ENCODE measurements around the gene C10orf105. TPM values are rescaled to one million over a fixed set of nuclear protein-coding genes. Genes with fewer than 3 reads are reported as not detected.

The C10orf105 gene
- total and polyA plus RNA-seq, 2 donors from 2014 or later: 0.35 TPM; not detected in 1

DNA sequence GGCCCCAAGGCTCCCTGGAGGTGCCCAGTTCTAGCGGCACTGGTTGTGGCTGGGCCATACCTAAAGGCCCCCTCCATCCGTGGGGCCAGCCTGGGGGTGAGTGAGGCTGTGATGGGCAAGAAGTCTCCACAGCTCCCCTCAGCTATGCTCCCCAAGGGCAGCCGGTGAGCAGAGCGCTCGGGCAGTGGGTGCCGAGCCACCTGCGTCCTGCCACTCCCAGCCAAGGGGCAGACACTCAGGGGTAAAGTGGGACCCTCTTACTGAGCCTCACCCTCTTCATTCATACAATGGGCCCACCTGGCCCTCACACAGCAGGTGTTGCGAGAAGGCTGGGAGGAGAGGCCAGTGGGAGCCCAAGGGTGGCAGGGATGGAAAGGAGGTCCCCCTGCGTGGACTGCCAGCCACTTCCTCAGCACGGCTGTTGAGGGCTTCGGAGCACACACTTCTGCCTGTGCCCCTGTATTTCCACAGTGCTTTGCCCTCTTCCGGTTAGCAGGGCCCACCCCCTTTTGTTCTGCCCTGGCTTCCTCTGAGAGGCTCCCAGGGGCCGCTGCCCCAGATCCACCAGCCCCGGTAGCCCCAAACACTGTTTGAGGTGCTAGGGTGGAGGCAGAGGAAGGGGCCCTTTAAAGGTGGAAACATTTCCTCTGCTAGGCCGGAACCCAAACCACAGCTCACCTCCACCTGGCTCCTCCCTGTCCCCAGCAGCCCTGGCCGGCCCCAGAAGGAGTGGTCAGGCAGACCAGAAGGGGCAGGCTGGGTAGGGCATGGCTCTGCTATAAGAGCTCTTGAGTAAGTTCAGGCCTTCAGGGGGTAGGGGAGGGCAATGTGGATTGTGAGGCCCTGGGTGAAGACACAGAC, 16.4 kb upstream of the C10orf105 start:
- Histone ChIP-seq H3K4me1 (ENCODE audit: control insufficient read depth in 2 of 3, insufficient read depth in 2 of 3, low read depth in 1 of 3, low read length in 3 of 3) (peaks cover 0 to 9% (median 0%) of the 10 kb centered on the region in 3 donors), H3K9ac (ENCODE audit: low read length in 3 of 3) (no peak overlapping the region), H3K9me3 (ENCODE audit: control insufficient read depth in 2 of 3, insufficient read depth in 1 of 3, low read length in 3 of 3) (no peaks in the 10 kb centered on the region), H3K27me3 (ENCODE audit: control insufficient read depth, insufficient read depth, low read length) (no peaks in the 10 kb centered on the region), H3K36me3 (ENCODE audit: control insufficient read depth in 2 of 3, insufficient read depth in 3 of 3, low read length in 3 of 3) (no peaks in the 10 kb centered on the region), H3K4me3 (ENCODE audit: low read length in 3 of 3) (no peak overlapping the region), H3K27ac (ENCODE audit: low read depth in 2 of 2, low read length in 2 of 2) (peak overlapping the region in 1 of 2 donors; percentile 48)
- TF ChIP-seq, protein P1, sequence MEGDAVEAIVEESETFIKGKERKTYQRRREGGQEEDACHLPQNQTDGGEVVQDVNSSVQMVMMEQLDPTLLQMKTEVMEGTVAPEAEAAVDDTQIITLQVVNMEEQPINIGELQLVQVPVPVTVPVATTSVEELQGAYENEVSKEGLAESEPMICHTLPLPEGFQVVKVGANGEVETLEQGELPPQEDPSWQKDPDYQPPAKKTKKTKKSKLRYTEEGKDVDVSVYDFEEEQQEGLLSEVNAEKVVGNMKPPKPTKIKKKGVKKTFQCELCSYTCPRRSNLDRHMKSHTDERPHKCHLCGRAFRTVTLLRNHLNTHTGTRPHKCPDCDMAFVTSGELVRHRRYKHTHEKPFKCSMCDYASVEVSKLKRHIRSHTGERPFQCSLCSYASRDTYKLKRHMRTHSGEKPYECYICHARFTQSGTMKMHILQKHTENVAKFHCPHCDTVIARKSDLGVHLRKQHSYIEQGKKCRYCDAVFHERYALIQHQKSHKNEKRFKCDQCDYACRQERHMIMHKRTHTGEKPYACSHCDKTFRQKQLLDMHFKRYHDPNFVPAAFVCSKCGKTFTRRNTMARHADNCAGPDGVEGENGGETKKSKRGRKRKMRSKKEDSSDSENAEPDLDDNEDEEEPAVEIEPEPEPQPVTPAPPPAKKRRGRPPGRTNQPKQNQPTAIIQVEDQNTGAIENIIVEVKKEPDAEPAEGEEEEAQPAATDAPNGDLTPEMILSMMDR (IDR thresholded peaks at IDR 0.05; ENCODE audit: borderline replicate concordance, extremely low read depth, insufficient read depth): no peak
- FAIRE-seq (no peak), DNase-seq (no peak)
- intact Hi-C loops (cut with DNase I): no loop called here

DNA sequence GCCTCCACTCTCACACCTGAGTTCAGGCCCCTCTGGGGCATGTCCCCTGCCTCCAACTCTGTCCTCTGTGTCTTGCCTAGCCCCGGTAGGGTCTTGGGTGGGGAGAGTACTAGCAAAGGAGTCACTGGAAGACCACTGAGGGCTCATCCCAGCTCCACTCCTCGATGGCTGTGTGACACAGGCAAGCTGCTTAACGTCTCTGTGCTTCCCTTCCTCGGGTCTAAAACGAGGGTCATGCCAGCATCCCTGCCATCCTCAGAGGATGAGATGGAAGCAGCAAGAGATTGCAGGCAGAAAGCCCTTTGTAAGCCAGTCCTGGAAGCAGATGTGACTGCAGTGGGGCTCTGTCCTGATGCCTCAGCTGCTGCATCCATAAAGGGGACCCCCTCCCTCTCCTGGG, 15.2 kb upstream of the C10orf105 start:
- Histone ChIP-seq H3K9me3 (ENCODE audit: control insufficient read depth in 2 of 3, insufficient read depth in 1 of 3, low read length in 3 of 3) (no peaks in the 10 kb centered on the region), H3K27me3 (ENCODE audit: control insufficient read depth, insufficient read depth, low read length) (no peaks in the 10 kb centered on the region), H3K4me1 (ENCODE audit: control insufficient read depth in 2 of 3, insufficient read depth in 2 of 3, low read depth in 1 of 3, low read length in 3 of 3) (peaks cover 0 to 9% (median 0%) of the 10 kb centered on the region in 3 donors), H3K9ac (ENCODE audit: low read length in 3 of 3) (no peak overlapping the region), H3K36me3 (ENCODE audit: control insufficient read depth in 2 of 3, insufficient read depth in 3 of 3, low read length in 3 of 3) (no peaks in the 10 kb centered on the region), H3K27ac (ENCODE audit: low read depth in 2 of 2, low read length in 2 of 2) (no peak overlapping the region), H3K4me3 (ENCODE audit: low read length in 3 of 3) (no peak overlapping the region)
- DNase-seq (no peak), FAIRE-seq (no peak)
- TF ChIP-seq, protein P1 (IDR thresholded peaks at IDR 0.05; ENCODE audit: borderline replicate concordance, extremely low read depth, insufficient read depth): no peak
- intact Hi-C loops (cut with DNase I): no loop called here

DNA sequence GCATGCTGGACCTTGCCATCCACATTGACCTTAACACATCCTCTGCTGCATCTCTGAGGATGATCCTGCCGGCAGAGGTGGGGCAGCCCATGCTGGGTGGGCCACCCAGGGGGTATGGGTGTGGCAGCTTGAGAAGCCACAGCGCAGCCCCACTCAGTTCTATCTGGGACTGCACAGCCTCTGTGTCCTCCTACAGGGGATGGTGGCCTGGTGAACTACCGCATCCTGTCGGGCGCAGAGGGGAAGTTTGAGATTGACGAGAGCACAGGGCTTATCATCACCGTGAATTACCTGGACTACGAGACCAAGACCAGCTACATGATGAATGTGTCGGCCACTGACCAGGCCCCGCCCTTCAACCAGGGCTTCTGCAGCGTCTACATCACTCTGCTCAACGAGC, 12.2 kb upstream of the C10orf105 start:
- Histone ChIP-seq H3K9ac (ENCODE audit: low read length in 3 of 3) (no peak overlapping the region), H3K27me3 (ENCODE audit: control insufficient read depth, insufficient read depth, low read length) (no peaks in the 10 kb centered on the region), H3K4me1 (ENCODE audit: control insufficient read depth in 2 of 3, insufficient read depth in 2 of 3, low read depth in 1 of 3, low read length in 3 of 3) (peaks cover 4 to 31% (median 15%) of the 10 kb centered on the region in 3 donors), H3K36me3 (ENCODE audit: control insufficient read depth in 2 of 3, insufficient read depth in 3 of 3, low read length in 3 of 3) (no peaks in the 10 kb centered on the region), H3K27ac (ENCODE audit: low read depth in 2 of 2, low read length in 2 of 2) (no peak overlapping the region), H3K4me3 (ENCODE audit: low read length in 3 of 3) (no peak overlapping the region), H3K9me3 (ENCODE audit: control insufficient read depth in 2 of 3, insufficient read depth in 1 of 3, low read length in 3 of 3) (no peaks in the 10 kb centered on the region)
- no peak for FAIRE-seq
- intact Hi-C loops (cut with DNase I): no loop called here
- no peak for DNase-seq
- TF ChIP-seq, protein P1 (IDR thresholded peaks at IDR 0.05; ENCODE audit: borderline replicate concordance, extremely low read depth, insufficient read depth): no peak
